Left forelimb (tissue), 1 donor: ENCODE measurements around the gene KCNQ1.

Source experiments
- DNase-seq: peaks from one replicate; pipeline ENCODE4 v3.0.0-alpha.2; 2018; ENCODE audit warnings: low spot score

KCNQ1 gene

DNA sequence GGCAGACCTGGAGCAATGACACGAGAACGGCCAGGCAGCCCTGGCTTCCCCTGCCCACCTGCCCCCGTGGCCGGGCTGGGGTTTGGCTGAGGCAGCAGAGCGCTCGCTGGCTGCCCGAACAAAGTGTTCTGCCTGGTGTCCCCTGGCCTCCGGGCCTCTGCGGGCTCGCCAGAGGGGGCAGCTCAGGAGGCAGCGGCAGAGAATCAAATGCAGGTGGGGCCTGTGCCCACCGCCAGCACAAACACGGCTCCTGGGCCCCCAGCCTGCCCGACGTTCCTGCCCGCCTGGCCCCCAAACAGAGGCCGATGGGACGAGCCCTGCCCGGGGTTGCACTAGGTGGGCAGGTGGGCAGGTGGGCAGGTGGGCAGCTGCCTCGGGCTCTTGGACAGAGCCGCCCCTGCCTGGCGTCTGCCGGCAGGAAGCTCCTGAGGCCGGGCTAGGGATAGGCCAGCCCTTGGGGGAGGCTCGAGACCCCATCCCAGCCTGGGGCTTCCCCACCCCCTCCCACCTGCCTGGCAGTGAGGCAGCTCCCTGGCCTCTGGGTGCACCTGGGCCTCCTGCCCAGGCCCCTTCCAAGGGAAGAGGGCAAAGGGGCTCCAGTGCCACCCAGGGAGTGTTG is 394.0 kb downstream of the KCNQ1 start:
- DNase-seq: no peak

GRCh38 chr11:2839395-2839943 is 394.7 kb downstream of the KCNQ1 start:
- DNase-seq: no peak

DNA sequence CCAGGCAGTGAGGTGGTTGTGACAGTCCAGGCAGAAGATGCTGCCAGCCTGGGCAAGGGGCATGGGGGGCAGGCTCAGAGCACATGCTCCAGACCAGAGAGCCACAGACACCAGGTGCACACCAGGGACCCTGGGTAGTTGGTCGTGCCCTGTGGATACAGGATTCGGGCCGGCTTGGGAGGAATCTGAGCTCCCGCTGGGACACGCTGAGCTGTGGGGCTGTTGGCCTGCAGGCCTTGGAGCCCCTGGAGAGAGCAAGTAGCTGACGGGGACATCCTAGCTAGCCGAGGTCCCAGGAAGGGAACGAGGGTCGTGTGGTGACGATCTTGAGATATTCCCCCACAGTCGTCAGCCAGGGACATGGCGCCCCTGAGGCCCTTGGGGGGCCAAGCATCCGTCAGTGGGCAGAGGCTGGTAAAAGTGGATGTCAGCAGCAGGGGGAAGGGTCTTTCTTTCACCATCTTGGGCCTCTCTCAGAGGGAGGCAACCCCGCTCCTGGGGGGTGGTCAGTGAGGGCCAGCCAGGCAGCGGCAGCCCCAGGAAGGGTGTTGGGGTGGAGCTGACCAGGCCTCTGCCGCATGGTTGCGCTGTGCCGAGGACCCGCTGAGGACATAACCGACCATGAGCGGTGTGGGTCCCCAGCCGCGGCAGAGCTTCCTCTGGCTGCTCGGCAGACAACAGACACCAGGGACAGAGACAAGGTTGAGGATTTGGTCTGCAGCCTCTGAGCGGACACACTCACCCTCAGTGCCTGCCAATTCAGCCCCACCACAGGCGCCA is 396.8 kb downstream of the KCNQ1 start:
- DNase-seq: no peak

- no peak for DNase-seq
These were observed 398.1 kb downstream of the KCNQ1 start for GRCh38 chr11:2842876-2843275.

DNA sequence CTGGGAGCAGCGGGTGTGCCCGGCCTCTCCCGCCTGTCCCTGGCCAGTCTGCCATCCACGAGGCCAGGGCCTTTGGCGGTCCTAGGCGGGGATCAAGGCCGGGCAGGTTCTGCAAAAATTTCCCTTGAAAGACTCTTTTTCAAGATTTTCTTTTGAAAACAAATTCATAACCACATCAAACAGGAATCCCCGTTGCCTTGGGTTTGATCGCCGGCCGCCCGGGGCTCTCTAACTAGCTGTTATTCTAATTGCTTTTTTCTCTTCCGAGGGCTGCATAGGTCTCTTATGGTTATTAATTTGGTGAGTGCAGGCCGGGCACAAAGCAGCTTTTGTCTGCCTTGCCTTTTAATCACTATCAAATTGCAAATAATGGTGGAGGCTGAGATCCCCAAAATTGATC is 398.7 kb downstream of the KCNQ1 start:
- no peak for DNase-seq

DNA sequence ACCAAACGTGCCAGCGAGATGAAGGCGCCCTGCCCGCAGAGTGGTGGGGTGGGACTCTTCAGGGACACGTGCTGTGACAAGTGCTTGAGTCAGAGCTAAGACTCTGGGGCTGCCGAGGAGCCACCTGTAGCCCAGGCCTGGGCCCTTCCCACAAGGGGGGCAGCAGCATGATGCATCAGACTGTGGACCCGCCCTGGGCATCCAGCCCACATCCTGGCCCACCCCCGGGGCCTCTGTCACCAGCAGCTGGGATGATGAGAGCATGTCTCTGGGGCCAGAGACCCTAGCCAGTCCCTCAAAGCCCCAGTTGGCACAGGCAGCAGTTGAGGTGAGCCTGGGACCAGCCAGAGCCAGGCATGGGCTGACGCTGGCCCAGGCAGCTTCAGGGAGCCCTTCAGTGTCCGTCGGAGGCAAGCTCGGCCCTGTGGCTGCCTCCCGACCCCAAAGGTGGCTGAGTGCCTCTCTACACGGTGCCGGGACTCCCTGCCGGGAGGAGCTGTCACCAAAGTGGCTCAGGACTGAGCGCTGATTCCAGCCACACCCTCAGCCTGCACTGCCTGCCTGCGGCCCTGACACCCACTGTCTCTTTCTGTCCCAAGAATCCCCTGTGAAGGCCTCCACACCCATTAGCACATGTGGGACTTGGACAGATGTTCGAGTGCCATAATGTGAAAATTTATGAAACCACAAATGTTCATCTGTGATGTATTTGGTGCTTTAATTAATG is 399.5 kb downstream of the KCNQ1 start:
- DNase-seq: no peak

DNA sequence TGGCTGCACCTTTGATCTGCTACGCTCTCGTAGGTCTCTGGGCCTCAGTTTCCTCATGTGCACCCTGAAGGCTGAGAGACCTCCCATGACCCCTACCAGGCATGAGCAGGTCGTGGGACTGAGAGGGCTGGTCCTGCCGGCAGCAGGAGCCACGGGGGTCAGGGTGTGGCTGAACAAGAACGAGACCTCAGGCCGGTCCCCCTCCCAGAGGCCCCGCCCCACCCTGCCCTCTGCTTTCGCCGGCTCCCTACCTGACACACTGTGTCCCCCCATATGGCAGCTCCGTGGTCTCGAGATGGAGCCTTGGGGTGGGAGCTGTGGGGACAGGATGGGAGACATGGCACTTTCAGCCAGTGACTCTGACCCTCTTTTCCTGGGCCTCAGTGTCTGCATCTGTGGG is 400.2 kb downstream of the KCNQ1 start:
- no peak for DNase-seq

GRCh38 chr11:2846056-2846455 is 401.2 kb downstream of the KCNQ1 start:
- no peak for DNase-seq

DNA sequence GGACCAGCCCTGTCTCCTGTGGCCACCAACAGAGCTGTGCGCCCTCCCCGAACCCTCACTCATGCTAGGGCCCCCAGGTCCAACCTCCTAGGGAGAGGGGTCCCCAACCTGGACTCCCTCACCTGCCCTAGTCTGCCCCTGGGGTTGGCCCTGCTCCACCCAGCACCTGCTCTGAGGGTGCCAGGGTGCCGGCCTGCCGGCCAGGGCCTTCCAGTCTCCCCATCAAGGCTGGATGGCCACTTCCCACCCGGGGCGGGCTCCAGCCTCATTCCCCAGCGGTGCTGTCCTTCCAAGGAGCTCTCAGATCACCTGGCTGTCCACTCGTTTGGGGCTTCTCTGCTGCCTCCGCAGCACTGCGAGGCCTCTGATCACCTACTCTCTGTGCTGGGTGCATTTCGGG is 401.7 kb downstream of the KCNQ1 start:
- DNase-seq: no peak

- DNase-seq: no peak
These were observed 402.8 kb downstream of the KCNQ1 start for GRCh38 chr11:2847561-2847960.

GRCh38 chr11:2848497-2848896 is 403.7 kb downstream of the KCNQ1 start:
- DNase-seq: no peak

DNA sequence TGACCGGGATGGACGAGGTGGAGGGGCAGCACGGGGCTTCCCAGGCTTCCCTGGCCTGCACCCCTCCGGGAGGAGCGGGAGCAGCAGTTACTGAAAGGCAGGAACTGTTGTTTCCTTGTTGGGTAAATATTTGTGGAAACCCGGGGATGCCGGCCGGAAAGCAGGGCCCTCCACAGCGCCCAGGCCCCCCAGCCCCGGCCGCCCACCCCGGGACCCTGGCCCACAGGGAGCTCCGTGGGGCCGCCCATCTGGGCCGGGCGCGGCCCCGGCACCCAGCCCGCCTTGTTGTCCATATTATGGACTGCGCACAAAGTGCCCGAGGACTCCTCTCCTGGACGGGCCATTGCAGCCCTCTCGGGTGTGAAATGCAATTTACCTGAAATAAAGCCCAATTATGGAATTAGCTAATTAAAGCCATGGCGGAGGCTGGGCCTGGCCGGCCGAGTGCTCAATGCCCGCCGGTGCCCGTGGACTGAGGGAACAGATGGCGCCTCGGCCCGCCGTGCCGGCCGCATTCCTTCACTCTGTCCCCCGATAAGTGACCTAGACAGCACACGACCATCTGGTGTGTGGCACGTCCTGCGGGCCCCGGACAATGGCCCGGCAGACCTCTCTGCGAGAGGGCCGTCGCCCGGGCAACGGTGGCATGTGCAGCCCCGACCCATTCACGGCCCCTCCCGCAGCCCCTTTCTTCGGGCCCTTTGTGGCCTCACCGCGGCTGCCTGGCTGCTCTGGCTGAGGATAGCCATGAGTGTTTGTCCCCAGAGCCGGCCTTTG is 405.4 kb downstream of the KCNQ1 start:
- DNase-seq: no peak

DNA sequence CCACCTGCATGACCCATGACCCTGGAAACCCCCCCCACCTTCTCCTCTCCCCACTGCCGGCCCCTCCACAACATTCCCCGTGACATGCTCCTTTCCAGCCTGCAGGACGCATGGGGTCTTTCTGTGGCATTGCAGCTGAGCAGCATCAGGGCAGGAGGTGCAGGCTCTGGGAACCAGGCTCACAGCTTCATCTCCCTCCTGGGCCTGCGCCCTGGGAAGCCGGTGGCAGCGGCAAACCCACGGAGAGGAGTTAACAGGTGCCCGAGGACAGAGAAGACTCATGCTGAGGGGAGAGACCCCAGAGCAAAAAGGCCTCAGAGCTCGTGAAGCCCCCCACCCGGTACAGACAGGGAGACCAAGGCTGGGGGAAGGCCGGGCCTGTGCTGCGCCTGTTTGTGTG is 408.6 kb downstream of the KCNQ1 start:
- DNase-seq: no peak

- no peak for DNase-seq
These were observed 409.3 kb downstream of the KCNQ1 start for GRCh38 chr11:2853997-2854560.

- no peak for DNase-seq
These were observed 410.4 kb downstream of the KCNQ1 start for GRCh38 chr11:2855162-2855561.

DNA sequence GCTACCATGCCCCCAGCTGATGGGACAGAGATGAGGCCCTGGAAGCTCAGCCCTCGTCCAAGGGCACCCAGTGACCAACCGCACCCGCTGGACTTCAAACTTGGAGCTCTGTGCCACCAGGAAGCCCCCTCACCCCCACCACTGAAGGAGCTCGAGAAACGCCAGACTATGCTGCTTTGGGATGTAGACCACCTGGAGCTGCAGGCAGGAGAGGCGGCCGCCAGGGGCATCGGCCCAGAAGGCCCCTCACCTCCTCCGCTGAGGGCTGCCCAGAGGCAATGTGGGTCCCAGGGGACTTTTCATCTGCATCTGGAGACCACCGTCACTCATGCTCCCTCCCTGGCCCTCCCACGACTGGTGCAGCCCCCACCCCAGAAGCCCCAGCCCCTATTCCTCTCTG is 412.5 kb downstream of the KCNQ1 start:
- no peak for DNase-seq

GRCh38 chr11:2857918-2858317 is 413.1 kb downstream of the KCNQ1 start:
- DNase-seq: no peak

GRCh38 chr11:2858995-2859698 is 414.3 kb downstream of the KCNQ1 start:
- no peak for DNase-seq

- DNase-seq: no peak
These were observed 414.9 kb downstream of the KCNQ1 start for GRCh38 chr11:2859699-2860037.

GRCh38 chr11:2860636-2861035 is 415.8 kb downstream of the KCNQ1 start:
- no peak for DNase-seq
